GM12892 (cell line): ENCODE measurements around the gene DDX24.

Experiments
- POLR2A ChIP-seq: IDR thresholded peaks from 2 replicates; pipeline ENCODE4 v1.6.1; 2011; ENCODE audit warnings: low read depth, low read length, control low read depth
- POLR2AphosphoS5 ChIP-seq: IDR thresholded peaks from 2 replicates; pipeline ENCODE4 v1.6.1; 2011; ENCODE audit warnings: low read depth, low read length, control low read depth
- TAF1 ChIP-seq: IDR thresholded peaks from 2 replicates; pipeline ENCODE4 v1.6.1; 2011; ENCODE audit warnings: low read depth, mild to moderate bottlenecking, control low read depth, low read length, borderline replicate concordance

DNA sequence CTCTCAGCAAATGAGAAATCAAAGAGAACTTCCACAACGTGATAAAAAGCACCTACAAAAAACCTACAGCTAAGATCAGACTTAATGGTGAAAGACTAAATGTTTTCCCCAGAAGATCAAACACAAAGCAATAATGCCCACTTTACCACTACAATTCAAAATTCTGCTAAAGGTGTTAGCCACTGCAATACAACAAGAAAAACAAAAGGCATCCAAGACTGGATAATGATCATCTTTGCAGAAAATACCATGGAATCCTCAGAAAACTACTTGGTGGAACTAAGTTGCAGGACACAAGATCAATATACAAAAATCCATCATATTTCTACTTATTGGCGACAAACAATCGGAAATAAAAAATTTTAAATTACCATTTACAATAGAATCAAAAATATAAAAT is 6.5 kb downstream of the DDX24 start:
- TF ChIP-seq POLR2AphosphoS5 (no peak), TAF1 (no peak), POLR2A (no peak)
